Calu3 (cell line): ENCODE measurements around the gene TTLL11. TPM values are rescaled to one million over a fixed set of nuclear protein-coding genes. Genes with fewer than 3 reads are reported as not detected.

ENCODE experiments used
- BruUV-seq: library from RNA; stranded (reverse); fragments of 400-500 nt; replicated peaks from 2 replicates; lab custom pipeline; 2021; lab: Mats Ljungman, UMichigan
- CTCF ChIA-PET: fragments of 300-600 bp; sonication (Branson Sonifier 250); formaldehyde crosslinking; loops from one replicate; lab custom pipeline; 2022; ENCODE audit warnings: antibody characterized with exemption; lab: Charles Lee
- DNase-seq: peaks from one replicate; pipeline ENCODE4 v3.0.0; 2022
- H3K27ac Mint-ChIP-seq: one replicate; pipeline ENCODE4 v1.8.0; 2022; ENCODE audit warnings: mixed read lengths; ENCODE audit not compliant: unreplicated experiment
- H3K27me3 Mint-ChIP-seq: one replicate; pipeline ENCODE4 v1.8.0; 2022; ENCODE audit warnings: mixed read lengths; ENCODE audit not compliant: unreplicated experiment
- H3K36me3 Mint-ChIP-seq: one replicate; pipeline ENCODE4 v1.8.0; 2022; ENCODE audit warnings: mild to moderate bottlenecking, moderate library complexity, mixed read lengths; ENCODE audit not compliant: insufficient read depth, unreplicated experiment
- H3K4me1 Mint-ChIP-seq: one replicate; pipeline ENCODE4 v1.8.0; 2022; ENCODE audit warnings: mild to moderate bottlenecking, low read depth, mixed read lengths; ENCODE audit not compliant: unreplicated experiment
- H3K4me3 Mint-ChIP-seq: one replicate; pipeline ENCODE4 v1.8.0; 2022; ENCODE audit warnings: mild to moderate bottlenecking, low read depth, moderate library complexity, mixed read lengths; ENCODE audit not compliant: unreplicated experiment
- H3K9me3 Mint-ChIP-seq: one replicate; pipeline ENCODE4 v1.8.0; 2022; ENCODE audit warnings: low read depth, mixed read lengths; ENCODE audit not compliant: unreplicated experiment
- CTCF ChIP-seq: fragments of 200-600 bp; IDR thresholded peaks from one replicate; pipeline ENCODE4 v1.8.0; 2022; ENCODE audit warnings: antibody characterized with exemption; ENCODE audit not compliant: unreplicated experiment
- intact Hi-C: fragments of 100-400 bp; cut with micrococcal nuclease; formaldehyde crosslinking; loops from one replicate; pipeline ENCODE4 v1.10.0; 2022; ENCODE audit not compliant: unreplicated experiment
- total RNA-seq: library from RNA; stranded (reverse); gene quantifications from 2 replicates; pipeline ENCODE4 v1.2.3, GENCODE V29; 2022

TTLL11 gene
- total RNA-seq, 1 experiment from 2014 or later = 10.5 TPM

- peaks cover 51% of the 10 kb centered on the region for H3K27me3 Mint-ChIP-seq
- TF ChIP-seq CTCF = no peak
- no peaks in the 10 kb centered on the region for H3K36me3 Mint-ChIP-seq
- CTCF ChIA-PET = interaction anchor here (0.7 to 1.0 kb wide), 2 partner anchors 115 to 1816 kb away, joined by 3 to 4 read pairs; no protein-coding TSS in a partner anchor
- no peaks in the 10 kb centered on the region for H3K9me3 Mint-ChIP-seq
- no peak for DNase-seq
- no peak overlapping the region for H3K4me3 Mint-ChIP-seq
- no peak overlapping the region for H3K27ac Mint-ChIP-seq
- BruUV-seq = no TSS peak
- intact Hi-C loops = no loop called here
- H3K4me1 Mint-ChIP-seq = no peaks in the 10 kb centered on the region
Measured at GRCh38 chr9:122115176-122116035, 22.3 kb upstream of the TTLL11 start.

- H3K9me3 Mint-ChIP-seq = no peaks in the 10 kb centered on the region
- H3K27ac Mint-ChIP-seq = no peak overlapping the region
- no peak for DNase-seq
- H3K4me1 Mint-ChIP-seq = no peaks in the 10 kb centered on the region
- no peaks in the 10 kb centered on the region for H3K36me3 Mint-ChIP-seq
- BruUV-seq = no TSS peak
- CTCF ChIA-PET = no interaction called here
- peaks cover 56% of the 10 kb centered on the region for H3K27me3 Mint-ChIP-seq
- intact Hi-C loops = no loop called here
- no peak for TF ChIP-seq CTCF
- H3K4me3 Mint-ChIP-seq = no peak overlapping the region
Measured at GRCh38 chr9:122113574-122113973, 20.5 kb upstream of the TTLL11 start.

- Mint-ChIP-seq H3K4me1 (no peaks in the 10 kb centered on the region), H3K4me3 (no peak overlapping the region), H3K9me3 (no peaks in the 10 kb centered on the region), H3K27me3 (peaks cover 67% of the 10 kb centered on the region), H3K27ac (no peak overlapping the region), H3K36me3 (no peaks in the 10 kb centered on the region)
- intact Hi-C loops = no loop called here
- no peak for DNase-seq
- no TSS peak for BruUV-seq
- no peak for TF ChIP-seq CTCF
- CTCF ChIA-PET = no interaction called here
Measured at GRCh38 chr9:122112238-122112637, 19.1 kb upstream of the TTLL11 start.

- Mint-ChIP-seq H3K27ac (no peak overlapping the region), H3K9me3 (no peaks in the 10 kb centered on the region), H3K27me3 (peaks cover 70% of the 10 kb centered on the region), H3K4me3 (no peak overlapping the region), H3K4me1 (no peaks in the 10 kb centered on the region), H3K36me3 (no peaks in the 10 kb centered on the region)
- TF ChIP-seq CTCF = no peak
- no peak for DNase-seq
- intact Hi-C loops = no loop called here
- CTCF ChIA-PET = no interaction called here
- BruUV-seq = no TSS peak
Measured at GRCh38 chr9:122111413-122112085, 18.4 kb upstream of the TTLL11 start.
